Liver (tissue), 9 donors: ENCODE results near the gene GPR132. TPM values are rescaled to one million over a fixed set of nuclear protein-coding genes. Genes with fewer than 3 reads are reported as not detected.

Experiments
- DNase-seq: peaks from one replicate; pipeline ENCODE4 v3.0.0-alpha.2; 2017; ENCODE audit warnings: low spot score
- H3K27ac ChIP-seq, 2 donors: one replicate each; pipeline ENCODE4 v1.7.0; 2013; ENCODE audit warnings: inconsistent platforms in 2 of 2, low read length in 2 of 2, control low read depth in 1 of 2, low read depth in 1 of 2, mild to moderate bottlenecking in 1 of 2
- H3K27me3 ChIP-seq, 4 donors: one replicate each; pipeline versions ENCODE4 v1.6.1 to v1.7.0; 2013; ENCODE audit warnings: low read length in 3 of 4, inconsistent platforms in 1 of 4, mild to moderate bottlenecking in 1 of 4, moderate library complexity in 1 of 4; ENCODE audit not compliant: control insufficient read depth in 4 of 4, insufficient read depth in 4 of 4
- H3K36me3 ChIP-seq, 4 donors: one replicate each; pipeline versions ENCODE4 v1.6.1 to v1.7.0; 2013; ENCODE audit warnings: low read length in 3 of 4, mild to moderate bottlenecking in 3 of 4, low read depth in 1 of 4, moderate library complexity in 1 of 4; ENCODE audit not compliant: control insufficient read depth in 4 of 4, insufficient read depth in 3 of 4
- H3K4me1 ChIP-seq, 4 donors: one replicate each; pipeline versions ENCODE4 v1.6.1 to v1.7.0; 2013; ENCODE audit warnings: low read length in 3 of 4, mild to moderate bottlenecking in 3 of 4, moderate library complexity in 1 of 4; ENCODE audit not compliant: control insufficient read depth in 4 of 4, insufficient read depth in 4 of 4
- H3K4me3 ChIP-seq, 3 donors: one replicate each; pipeline versions ENCODE4 v1.6.1 to v1.7.0; 2013; ENCODE audit warnings: low read length in 3 of 3, control low read depth in 1 of 3, low read depth in 1 of 3, mild to moderate bottlenecking in 1 of 3
- H3K9ac ChIP-seq, 2 donors: one replicate each; pipeline ENCODE4 v1.7.0; 2013; ENCODE audit warnings: low read length in 2 of 2, mild to moderate bottlenecking in 2 of 2, moderate library complexity in 2 of 2, control low read depth in 1 of 2, low read depth in 1 of 2
- H3K9me3 ChIP-seq, 4 donors: one replicate each; pipeline versions ENCODE4 v1.6.1 to v1.7.0; 2013; ENCODE audit warnings: low read length in 3 of 4; ENCODE audit not compliant: control insufficient read depth in 4 of 4
- EGR1 ChIP-seq, 2 donors: IDR thresholded peaks; 2 replicates each; pipeline ENCODE4 v1.6.1; 2016 to 2018; ENCODE audit warnings: antibody characterized with exemption in 2 of 2, low read depth in 2 of 2
- FOXA1 ChIP-seq: IDR thresholded peaks from 2 replicates; pipeline ENCODE4 v1.6.1; 2016; ENCODE audit warnings: antibody characterized with exemption
- FOXA2 ChIP-seq: IDR thresholded peaks from 2 replicates; pipeline ENCODE4 v1.6.1; 2016; ENCODE audit warnings: antibody characterized with exemption
- GABPA ChIP-seq, 2 donors: IDR thresholded peaks in 1 of 2; conservative IDR thresholded peaks in 1 of 2; 2 replicates each; pipeline ENCODE4 v1.6.1; 2016; ENCODE audit warnings: antibody characterized with exemption in 2 of 2, mild to moderate bottlenecking in 1 of 2, moderate library complexity in 1 of 2
- HNF4A ChIP-seq, 2 donors: conservative IDR thresholded peaks; 2 replicates each; pipeline ENCODE4 v1.6.1; 2016; ENCODE audit warnings: antibody characterized with exemption in 2 of 2, mild to moderate bottlenecking in 2 of 2
- JUND ChIP-seq, 2 donors: IDR thresholded peaks; 2 replicates each; pipeline ENCODE4 v1.6.1; 2016; ENCODE audit warnings: antibody characterized with exemption in 2 of 2
- NR2F2 ChIP-seq: IDR thresholded peaks from 2 replicates; pipeline ENCODE4 v1.6.1; 2016; ENCODE audit warnings: antibody characterized with exemption
- RAD21 ChIP-seq, 2 donors: IDR thresholded peaks; 2 replicates each; pipeline ENCODE4 v1.6.1; 2016; ENCODE audit warnings: antibody characterized with exemption in 2 of 2, mild to moderate bottlenecking in 2 of 2
- RXRA ChIP-seq, 2 donors: IDR thresholded peaks; 2 replicates each; pipeline ENCODE4 v1.6.1; 2017 to 2018; ENCODE audit warnings: antibody characterized with exemption in 2 of 2, mild to moderate bottlenecking in 1 of 2
- SP1 ChIP-seq: IDR thresholded peaks from 2 replicates; pipeline ENCODE4 v1.6.1; 2018; ENCODE audit warnings: antibody characterized with exemption, mild to moderate bottlenecking
- YY1 ChIP-seq: IDR thresholded peaks from 2 replicates; pipeline ENCODE4 v1.6.1; 2016; ENCODE audit warnings: antibody characterized with exemption, mild to moderate bottlenecking
- WGBS: extraction: QIAGEN DNeasy Blood & Tissue Kit; methylation state at CpG from one replicate; pipeline ENCODE4 v1.1.7; 2013; 5-methylcytosine and 5-hydroxymethylcytosine counted together
- polyA plus RNA-seq, 2 donors: library from polyadenylated mRNA; stranded (reverse) in 1 of 2; unstranded in 1 of 2; fragments of 200-250 nt in 1 of 2; fragments of >200 nt in 1 of 2; fragmentation: Nextera tagmentation in 1 of 2; extraction: Ambion mirVana in 1 of 2; gene quantifications; one replicate each; pipeline versions ENCODE4 v1.2.1 to v1.2.3, GENCODE V29; 2013 to 2015
- total RNA-seq, 2 donors: library from RNA; depleted of rRNA; stranded (reverse); fragments of >200 nt; gene quantifications; one replicate each; pipeline ENCODE4 v1.2.3, GENCODE V29; 2014
- TF ChIP-seq, protein P1 (sequence below): IDR thresholded peaks from 2 replicates; pipeline ENCODE4 v1.6.1; 2016; ENCODE audit warnings: antibody characterized with exemption, mild to moderate bottlenecking
- TF ChIP-seq, protein P2 (sequence below): IDR thresholded peaks from 2 replicates; pipeline ENCODE4 v1.6.1; 2016; ENCODE audit warnings: antibody characterized with exemption
- TF ChIP-seq, protein P3 (sequence below): IDR thresholded peaks from 2 replicates; pipeline ENCODE4 v1.6.1; 2016; ENCODE audit warnings: antibody characterized with exemption
- TF ChIP-seq, protein P4 (sequence below): IDR thresholded peaks from 2 replicates; pipeline ENCODE4 v1.6.1; 2016; ENCODE audit warnings: antibody characterized with exemption
- TF ChIP-seq, protein P5 (sequence below): fragments of 150-350 bp; IDR thresholded peaks from 2 replicates; pipeline ENCODE4 v1.5.1; 2017; ENCODE audit warnings: improper control_type of control experiment, low read depth, low read length; ENCODE audit not compliant: missing input control
- donor health status: healthy.
- donor health status: healthy.
- donor health status: healthy.
- donor health status: healthy.
- donor health status: healthy.

Gene GPR132
- total and polyA plus RNA-seq, 4 donors, result 0.32 to 1.2 (median 0.75) TPM

DNA sequence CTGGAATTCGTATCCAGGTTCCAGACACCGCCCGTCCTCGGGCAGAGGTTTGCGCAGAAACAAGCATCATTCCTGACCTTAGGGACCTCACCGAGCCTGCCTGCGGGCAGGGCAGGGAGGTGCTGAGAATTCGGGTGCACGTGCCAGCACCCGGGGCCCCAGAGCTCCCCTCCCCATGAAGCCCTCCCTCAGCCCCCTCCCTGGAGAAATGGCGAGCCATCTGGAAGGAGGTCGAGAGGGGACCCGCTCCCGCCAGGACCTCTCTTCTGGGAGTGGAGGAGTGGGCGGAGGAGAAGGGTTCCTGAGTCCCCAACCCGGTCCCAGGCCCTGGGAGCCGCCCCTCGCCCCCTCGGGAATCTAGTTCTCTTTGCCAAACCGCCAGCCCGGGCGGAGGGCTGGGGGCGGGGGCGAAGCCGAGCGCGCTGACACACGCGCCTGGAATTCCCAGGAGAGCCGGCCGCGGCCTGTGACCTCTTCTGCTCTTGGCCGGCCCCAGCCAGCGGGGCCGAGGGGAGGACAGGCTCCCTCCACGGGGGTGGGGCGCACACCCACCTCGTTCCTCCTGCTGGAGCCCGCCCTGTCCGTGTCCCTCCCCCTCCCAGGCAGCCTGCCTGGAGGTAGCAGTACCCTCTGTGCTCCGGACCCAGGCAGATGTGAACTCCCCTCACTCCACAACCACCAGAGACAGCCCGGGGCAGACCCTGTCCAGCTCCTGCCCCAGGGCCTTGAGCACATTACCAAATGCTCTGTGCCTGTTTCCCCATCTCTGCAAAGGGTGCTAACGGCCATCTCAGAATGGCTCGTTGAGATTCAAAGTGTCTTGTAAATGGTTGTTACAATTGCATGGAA lies 23.0 kb upstream of the GPR132 start:
- H3K9ac ChIP-seq, result no peak overlapping the region
- DNase-seq, result no peak

More for the DNA sequence above, 23.0 kb upstream of the GPR132 start:
- TF ChIP-seq, protein P1, sequence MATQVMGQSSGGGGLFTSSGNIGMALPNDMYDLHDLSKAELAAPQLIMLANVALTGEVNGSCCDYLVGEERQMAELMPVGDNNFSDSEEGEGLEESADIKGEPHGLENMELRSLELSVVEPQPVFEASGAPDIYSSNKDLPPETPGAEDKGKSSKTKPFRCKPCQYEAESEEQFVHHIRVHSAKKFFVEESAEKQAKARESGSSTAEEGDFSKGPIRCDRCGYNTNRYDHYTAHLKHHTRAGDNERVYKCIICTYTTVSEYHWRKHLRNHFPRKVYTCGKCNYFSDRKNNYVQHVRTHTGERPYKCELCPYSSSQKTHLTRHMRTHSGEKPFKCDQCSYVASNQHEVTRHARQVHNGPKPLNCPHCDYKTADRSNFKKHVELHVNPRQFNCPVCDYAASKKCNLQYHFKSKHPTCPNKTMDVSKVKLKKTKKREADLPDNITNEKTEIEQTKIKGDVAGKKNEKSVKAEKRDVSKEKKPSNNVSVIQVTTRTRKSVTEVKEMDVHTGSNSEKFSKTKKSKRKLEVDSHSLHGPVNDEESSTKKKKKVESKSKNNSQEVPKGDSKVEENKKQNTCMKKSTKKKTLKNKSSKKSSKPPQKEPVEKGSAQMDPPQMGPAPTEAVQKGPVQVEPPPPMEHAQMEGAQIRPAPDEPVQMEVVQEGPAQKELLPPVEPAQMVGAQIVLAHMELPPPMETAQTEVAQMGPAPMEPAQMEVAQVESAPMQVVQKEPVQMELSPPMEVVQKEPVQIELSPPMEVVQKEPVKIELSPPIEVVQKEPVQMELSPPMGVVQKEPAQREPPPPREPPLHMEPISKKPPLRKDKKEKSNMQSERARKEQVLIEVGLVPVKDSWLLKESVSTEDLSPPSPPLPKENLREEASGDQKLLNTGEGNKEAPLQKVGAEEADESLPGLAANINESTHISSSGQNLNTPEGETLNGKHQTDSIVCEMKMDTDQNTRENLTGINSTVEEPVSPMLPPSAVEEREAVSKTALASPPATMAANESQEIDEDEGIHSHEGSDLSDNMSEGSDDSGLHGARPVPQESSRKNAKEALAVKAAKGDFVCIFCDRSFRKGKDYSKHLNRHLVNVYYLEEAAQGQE, result no peak
- TF ChIP-seq HNF4A (conservative IDR thresholded peaks at IDR 0.05), result no peak
- TF ChIP-seq, protein P2, sequence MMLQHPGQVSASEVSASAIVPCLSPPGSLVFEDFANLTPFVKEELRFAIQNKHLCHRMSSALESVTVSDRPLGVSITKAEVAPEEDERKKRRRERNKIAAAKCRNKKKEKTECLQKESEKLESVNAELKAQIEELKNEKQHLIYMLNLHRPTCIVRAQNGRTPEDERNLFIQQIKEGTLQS, result no peak
- no peak for TF ChIP-seq NR2F2
- TF ChIP-seq FOXA1, result no peak
- no peak for TF ChIP-seq EGR1 (IDR thresholded peaks at IDR 0.05; ENCODE audit: low read depth in 2 of 2)
- TF ChIP-seq GABPA (IDR thresholded peaks at IDR 0.05 in 1 of 2, conservative IDR thresholded peaks at IDR 0.05 in 1 of 2), result no peak
- TF ChIP-seq RXRA (IDR thresholded peaks at IDR 0.05), result no peak
- TF ChIP-seq, protein P3, sequence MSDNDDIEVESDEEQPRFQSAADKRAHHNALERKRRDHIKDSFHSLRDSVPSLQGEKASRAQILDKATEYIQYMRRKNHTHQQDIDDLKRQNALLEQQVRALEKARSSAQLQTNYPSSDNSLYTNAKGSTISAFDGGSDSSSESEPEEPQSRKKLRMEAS, result no peak
- TF ChIP-seq SP1, result no peak
- no peak for TF ChIP-seq FOXA2
- TF ChIP-seq, protein P4, sequence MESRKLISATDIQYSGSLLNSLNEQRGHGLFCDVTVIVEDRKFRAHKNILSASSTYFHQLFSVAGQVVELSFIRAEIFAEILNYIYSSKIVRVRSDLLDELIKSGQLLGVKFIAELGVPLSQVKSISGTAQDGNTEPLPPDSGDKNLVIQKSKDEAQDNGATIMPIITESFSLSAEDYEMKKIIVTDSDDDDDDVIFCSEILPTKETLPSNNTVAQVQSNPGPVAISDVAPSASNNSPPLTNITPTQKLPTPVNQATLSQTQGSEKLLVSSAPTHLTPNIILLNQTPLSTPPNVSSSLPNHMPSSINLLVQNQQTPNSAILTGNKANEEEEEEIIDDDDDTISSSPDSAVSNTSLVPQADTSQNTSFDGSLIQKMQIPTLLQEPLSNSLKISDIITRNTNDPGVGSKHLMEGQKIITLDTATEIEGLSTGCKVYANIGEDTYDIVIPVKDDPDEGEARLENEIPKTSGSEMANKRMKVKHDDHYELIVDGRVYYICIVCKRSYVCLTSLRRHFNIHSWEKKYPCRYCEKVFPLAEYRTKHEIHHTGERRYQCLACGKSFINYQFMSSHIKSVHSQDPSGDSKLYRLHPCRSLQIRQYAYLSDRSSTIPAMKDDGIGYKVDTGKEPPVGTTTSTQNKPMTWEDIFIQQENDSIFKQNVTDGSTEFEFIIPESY, result no peak
- no peak for TF ChIP-seq JUND (IDR thresholded peaks at IDR 0.05)
- no peak for TF ChIP-seq YY1
- TF ChIP-seq, protein P5, sequence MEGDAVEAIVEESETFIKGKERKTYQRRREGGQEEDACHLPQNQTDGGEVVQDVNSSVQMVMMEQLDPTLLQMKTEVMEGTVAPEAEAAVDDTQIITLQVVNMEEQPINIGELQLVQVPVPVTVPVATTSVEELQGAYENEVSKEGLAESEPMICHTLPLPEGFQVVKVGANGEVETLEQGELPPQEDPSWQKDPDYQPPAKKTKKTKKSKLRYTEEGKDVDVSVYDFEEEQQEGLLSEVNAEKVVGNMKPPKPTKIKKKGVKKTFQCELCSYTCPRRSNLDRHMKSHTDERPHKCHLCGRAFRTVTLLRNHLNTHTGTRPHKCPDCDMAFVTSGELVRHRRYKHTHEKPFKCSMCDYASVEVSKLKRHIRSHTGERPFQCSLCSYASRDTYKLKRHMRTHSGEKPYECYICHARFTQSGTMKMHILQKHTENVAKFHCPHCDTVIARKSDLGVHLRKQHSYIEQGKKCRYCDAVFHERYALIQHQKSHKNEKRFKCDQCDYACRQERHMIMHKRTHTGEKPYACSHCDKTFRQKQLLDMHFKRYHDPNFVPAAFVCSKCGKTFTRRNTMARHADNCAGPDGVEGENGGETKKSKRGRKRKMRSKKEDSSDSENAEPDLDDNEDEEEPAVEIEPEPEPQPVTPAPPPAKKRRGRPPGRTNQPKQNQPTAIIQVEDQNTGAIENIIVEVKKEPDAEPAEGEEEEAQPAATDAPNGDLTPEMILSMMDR, result no peak
- TF ChIP-seq RAD21 (IDR thresholded peaks at IDR 0.05), result no peak
- Histone ChIP-seq H3K4me3 (no peak overlapping the region), H3K4me1 (peaks cover 24 to 50% (median 33%) of the 10 kb centered on the region in 4 donors), H3K27ac (no peak overlapping the region), H3K9me3 (no peaks in the 10 kb centered on the region), H3K27me3 (no peaks in the 10 kb centered on the region), H3K36me3 (no peaks in the 10 kb centered on the region)
- WGBS, result 22% methylated on average over 44 of the region's 44 CpGs
